GM19193 (cell line): Measurements from ENCODE around the gene C10orf67.

ENCODE experiments used
- POLR2A ChIP-seq: IDR thresholded peaks from 4 replicates; pipeline ENCODE4 v1.6.1; 2011; ENCODE audit not compliant: insufficient read depth, insufficient read length; ENCODE audit errors: extremely low read depth

Gene C10orf67

DNA sequence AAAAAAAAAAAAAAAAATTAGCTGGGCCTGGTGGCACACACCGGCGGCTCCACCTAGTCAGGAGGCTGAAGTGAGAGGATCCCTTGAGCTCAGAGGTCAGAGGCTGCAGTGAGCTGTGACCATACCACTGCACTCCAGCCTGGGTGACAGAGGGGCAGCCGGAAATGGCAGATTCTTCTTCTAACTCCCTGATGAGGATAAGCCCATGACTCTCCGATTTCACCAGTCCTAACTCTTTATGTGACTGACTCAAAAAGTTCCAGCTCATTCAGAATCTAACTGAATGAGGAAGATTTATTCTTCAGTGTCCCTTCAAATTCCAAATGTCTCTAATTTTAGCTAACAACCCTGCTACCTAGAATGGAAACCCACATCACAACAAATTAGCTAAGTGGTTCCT, 4.2 kb downstream of the C10orf67 start:
- no peak for TF ChIP-seq POLR2A

DNA sequence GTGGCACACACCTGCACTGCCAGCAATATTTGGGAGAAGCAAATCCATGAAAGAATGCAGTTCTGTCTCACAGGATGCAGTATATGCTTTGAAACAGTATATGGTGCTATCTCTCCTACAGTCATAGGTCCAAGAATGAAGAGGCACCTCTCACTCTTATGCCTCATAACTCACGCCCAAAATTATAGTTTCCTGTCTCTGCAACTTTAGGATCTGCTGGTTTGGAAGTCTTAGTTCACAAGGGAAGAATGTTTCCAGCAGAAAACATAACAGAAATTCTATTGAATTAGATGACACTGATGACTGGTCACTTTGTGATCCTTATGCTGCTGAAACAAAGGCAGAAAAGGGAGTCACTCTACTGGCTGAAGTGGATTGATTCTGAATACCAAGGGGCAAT, 5.7 kb downstream of the C10orf67 start:
- no peak for TF ChIP-seq POLR2A

DNA sequence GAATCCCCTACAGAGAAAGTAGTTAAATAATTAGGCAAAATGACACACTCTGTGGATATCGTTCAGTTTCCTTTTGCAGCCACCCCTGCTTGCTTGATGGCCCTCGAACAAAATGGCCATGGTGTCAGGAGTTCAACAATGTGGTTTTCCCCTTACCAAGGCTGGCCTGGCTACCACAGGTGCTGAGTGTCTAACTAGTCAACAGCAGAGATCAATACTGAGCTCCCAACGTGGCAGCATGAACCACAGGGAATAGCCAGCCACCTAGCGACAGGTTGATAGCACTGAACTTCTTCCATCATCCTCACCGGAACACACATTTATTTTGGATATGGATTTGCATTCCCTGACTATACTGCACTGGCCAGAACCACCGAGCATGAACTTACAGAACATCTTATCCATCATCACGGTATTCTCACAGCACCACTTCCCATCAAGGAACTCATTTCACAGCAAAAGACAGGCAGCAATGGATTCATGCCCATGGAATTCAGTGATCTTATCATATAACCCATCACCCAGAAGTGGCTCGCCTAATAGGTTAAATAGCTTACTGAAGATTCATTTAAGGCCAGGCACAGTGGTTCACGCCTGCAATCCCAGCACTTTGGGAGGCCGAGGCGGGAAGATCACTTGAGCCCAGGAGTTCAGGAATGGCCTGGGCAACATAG, 6.3 kb downstream of the C10orf67 start:
- no peak for TF ChIP-seq POLR2A

DNA sequence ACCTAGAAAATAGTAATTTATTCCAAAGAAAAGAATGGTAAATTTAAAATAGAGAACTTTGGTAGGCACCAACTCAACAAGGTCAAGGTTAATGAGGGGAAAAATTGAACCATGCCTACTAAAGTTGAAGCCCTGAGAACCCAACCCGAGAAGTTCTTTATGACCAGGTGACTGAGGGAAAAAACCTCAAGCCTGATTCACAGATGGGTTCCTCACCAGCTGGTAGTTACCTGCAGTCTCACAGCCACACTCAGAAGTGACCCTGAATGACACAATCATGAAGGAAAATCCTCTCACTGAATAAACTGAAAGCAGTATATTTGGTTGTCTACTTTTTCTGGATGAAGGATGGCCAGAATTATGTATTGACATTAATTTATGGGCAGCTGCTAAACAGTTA, 7.0 kb downstream of the C10orf67 start:
- TF ChIP-seq POLR2A, result no peak

DNA sequence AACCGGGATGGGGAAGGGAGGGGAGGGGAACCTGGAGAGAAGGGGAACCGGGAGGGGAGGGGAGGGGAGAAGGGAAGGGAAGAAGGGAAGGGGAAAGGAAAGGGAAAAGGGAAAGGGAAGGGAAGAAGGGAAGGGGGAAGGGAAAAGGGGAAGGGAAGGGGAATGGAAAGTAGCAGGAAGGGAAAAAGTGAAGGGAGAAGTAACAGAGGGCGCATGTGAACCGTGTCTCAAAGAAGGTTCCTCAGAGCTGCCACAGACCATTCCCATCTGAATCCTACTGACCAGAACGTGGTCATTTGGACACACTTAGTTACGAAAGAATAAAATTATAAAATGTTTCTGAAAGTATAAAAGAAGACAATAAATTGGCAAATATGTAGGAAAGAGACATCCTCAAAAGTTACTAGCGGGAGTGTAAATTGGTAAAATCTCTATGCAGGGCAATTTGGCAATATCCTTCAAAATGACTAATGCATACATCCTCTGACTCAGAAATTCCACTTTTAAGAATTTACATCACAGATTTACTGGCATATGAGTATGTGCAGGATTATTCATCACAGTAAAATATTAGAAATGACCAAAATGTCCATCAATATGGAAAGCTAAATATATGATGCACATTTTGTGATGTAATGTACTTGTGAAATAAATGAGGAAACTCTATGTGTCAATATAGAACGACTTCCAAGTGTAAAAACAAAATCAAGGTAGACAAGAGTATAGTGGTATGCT, 12.9 kb downstream of the C10orf67 start:
- no peak for TF ChIP-seq POLR2A

DNA sequence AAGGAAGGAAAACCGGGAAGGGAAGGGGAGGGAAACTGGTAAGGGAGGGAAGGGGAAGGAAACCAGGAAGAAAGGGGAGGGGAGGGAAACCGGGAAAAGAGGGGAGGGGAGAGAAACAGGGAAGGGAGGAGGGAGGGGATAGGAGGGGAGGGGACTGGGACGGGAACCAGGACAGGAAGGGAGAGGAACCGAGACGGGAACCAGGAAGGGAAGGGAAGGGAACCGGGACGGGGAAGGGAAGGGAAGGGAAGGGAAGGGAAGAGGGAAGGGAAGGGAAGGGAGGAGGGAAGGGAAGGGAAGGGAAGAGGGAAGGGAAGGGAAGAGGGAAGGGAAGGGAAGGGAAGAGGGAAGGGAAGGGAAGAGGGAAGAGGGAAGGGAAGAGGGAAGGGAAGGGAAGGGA, 13.6 kb downstream of the C10orf67 start:
- no peak for TF ChIP-seq POLR2A

DNA sequence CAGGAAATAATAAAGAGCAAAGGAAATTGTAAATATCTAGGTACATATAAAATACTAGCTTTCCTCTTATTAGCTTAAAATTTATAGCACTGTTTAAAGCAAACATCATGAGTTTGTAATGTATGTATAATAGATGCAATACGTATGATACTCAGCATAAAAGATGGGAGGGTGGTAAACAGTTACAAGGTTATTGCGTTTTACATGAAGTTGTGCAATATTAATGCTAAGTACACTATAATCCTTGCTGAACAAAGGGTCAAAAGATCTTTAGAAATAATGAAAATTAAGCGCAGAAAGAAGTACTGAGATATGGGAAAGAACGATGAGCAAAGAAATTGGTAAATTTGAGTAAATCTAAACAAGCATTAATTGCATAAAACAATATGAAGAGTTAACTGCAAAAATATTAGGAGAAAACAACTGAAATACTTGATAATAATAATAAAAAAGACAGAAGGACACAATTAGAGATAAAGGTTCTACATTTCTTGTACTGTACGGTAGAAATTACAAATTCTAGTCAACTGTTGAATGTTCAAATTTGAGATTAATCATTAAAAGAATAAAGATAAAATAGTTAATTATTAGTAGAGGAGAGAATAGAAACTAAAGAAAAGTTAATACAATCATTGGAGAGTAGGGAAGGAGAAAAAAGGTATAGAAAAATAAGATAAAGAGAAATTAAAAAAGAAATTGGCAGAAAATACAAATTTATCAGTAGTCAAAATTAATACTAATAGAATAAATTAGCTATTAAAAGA, 17.9 kb downstream of the C10orf67 start:
- no peak for TF ChIP-seq POLR2A

DNA sequence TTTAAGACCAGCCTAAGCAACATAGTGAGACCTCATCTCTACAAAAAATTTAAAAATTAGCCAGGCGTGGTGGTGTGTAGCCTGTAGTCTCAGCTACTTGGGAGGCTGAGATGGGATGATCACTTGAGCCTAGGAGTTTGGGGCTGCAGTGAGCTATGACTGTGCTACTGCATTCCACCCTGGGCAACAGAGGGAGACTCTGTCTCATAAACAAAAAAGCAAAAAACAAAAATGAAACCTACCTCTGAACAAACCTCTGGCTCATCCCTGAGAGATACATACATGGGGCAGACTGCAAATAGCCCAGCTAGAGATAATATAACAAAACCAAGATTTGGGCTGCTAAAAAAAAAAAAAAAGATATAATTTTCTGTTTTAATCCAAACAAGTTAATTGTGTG, 19.5 kb downstream of the C10orf67 start:
- no peak for TF ChIP-seq POLR2A

DNA sequence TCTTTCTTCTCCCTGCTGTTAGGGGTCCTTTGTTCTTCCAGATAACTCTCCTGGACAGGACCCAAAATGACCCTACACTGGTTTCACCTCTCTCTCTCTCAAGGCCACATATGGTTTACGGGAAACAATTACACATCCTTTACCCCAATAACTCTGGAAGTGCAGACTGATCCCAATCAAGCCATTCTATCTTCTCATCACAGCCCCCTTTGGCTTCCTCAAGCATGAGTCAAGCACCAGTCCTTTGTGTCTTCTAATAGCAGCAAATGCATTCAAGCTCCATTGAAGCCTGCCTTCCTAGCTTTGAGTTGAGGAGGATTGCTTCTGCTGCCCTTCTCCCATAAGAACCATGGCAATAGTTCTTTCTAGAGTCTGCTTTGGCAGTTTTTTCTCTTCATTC, 20.2 kb downstream of the C10orf67 start:
- no peak for TF ChIP-seq POLR2A

DNA sequence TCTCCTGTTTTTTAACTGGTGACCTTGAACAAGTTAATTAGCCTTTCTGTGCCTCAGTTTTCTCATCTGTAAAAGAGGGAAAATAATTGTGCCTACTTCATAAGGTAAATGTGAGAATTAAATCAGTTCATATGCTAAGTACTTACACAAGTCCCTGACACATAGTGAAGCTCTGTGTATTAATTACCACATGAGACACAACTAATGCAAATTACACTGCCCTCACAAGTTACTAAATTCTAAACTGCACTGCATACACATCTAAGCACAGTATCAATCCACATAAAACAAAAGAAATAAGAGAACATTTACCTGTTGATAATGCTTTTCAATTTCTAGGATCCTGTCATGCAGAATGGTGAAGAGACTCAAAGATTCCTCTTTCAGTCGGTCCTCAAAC, 22.5 kb downstream of the C10orf67 start:
- TF ChIP-seq POLR2A, result no peak

DNA sequence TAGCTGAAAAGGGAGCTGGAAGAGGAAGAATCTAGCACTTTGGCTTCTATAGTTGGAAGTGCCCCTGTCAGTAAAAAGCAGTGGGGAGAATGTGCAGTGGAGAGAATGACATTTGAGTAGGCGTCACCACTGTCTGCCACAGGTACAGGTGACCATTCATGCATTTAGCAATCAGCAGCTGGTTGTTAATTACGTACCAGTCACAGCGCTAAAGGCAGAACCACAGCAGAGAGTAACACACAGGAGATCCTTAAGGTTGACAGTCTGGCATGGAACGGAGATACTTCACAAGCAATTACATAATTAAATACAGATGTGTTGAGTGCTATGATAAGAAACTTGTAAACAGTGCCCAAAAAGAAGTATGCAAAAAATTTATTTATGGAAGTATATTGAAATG, 24.8 kb downstream of the C10orf67 start:
- TF ChIP-seq POLR2A, result no peak

DNA sequence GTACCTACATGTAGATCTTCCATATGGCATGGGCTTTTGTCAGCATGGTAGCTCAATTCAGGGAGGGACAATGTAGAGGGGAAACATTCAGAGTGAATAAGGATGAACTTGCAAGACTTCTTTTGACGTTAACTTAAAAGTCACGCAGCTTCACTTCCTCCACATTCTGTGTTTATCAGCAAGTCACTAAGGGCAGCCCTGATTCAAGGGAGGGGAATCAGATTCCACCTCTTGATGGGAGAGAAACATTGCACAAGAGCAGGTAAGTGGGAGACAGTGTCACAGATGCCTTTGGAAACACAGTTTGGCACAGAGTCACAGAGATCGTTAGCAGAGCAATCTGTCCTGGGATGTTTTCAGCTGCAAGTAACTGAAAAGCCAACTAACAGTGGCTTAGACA, 26.2 kb downstream of the C10orf67 start:
- no peak for TF ChIP-seq POLR2A

DNA sequence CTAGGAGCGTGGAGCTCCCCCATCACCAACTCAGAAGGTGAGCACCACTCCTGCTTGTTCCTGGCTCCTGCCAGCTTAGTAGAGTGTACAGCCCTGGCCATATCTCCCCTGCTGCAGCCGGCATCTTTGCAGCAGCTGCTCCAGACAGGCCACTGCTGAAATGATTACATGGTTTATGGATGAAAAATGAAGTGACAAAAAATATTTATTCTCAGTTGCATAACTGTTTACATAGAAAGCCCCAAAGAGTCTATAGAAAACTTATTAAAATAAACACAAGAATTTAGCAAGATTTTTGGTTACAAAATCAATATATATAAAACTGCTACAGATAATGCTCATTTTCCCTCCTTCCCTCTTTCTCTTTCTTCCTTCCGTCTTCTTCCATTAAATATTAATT, 27.2 kb downstream of the C10orf67 start:
- TF ChIP-seq POLR2A, result no peak

DNA sequence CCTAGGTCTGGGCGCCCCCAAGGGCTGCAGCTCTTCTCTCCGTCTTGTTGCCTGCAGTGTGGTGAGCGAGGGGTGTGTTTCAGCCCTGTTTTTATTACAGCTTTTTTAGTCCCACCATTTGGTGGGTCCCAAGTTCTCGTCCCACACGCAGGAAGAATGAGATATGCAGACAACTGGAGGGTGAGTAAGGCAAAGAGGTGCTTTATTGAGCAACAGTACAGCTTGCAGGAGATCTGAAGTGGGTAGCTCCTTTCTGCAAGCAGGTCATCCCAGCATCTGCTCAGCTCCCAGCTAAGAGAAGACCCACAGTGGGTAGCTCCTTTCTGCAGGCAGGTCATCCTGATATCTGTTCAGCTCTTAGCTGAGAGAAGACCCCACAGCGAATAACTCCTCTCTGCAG, 28.2 kb downstream of the C10orf67 start:
- no peak for TF ChIP-seq POLR2A

DNA sequence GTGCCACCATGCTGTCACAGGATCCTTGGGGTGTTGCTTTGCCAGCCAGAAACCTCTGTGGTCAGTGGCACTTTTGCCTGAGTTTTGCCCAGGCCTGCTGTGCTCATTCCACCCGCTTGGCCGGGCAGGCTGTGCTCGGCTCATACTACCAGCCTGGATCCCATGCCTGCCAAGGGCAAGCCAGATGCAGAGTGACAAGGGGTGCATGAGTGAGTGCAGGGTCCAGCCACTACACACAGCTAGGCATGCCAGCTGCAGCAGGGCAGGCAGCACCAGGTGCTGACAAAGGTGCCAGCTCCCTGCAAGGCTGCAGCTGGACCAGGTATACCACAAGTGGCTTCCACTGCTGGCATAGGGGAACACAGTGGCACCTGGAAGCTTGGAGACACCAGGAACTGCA, 28.6 kb downstream of the C10orf67 start:
- TF ChIP-seq POLR2A, result no peak

DNA sequence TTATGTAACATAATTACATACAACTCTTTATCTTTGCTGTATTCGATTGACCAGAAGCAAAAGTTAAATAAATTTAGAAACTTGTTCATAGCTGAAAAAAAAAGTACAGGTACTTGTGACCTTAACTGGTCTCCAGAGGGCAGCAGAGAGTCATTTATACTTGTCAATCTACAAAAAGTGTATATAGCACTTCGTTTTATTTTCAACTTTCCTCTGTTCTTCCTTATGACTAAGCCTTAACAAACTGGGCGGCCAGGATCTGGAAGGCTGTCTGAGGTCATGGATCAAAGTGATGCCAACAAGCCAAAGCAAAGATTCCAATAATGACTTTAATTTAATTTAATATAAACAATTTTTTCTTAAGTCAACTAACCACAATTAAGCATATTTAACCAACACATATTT, 29.8 kb downstream of the C10orf67 start:
- no peak for TF ChIP-seq POLR2A
